DOHH2 (cell line): ENCODE measurements around the gene PRDM10.

Experiments used
- H3F3A ChIP-seq: fragments of 200-600 bp; sonication (generic), shearing (Covaris generic); 2 replicates; pipeline ENCODE4 v1.6.0; 2016; ENCODE audit warnings: antibody characterized with exemption, mild to moderate bottlenecking; ENCODE audit not compliant: control insufficient read depth, insufficient read depth
- H3K27ac ChIP-seq: fragments of 200-600 bp; sonication (generic); 2 replicates; pipeline ENCODE4 v1.5.1; 2014; ENCODE audit warnings: low read depth, mild to moderate bottlenecking, low read length, moderate library complexity
- H3K27me3 ChIP-seq: fragments of 200-600 bp; sonication (generic); 2 replicates; pipeline ENCODE4 v1.6.1; 2014; ENCODE audit warnings: mild to moderate bottlenecking, low read length, mixed read lengths; ENCODE audit not compliant: control insufficient read depth
- H3K36me3 ChIP-seq: fragments of 200-600 bp; sonication (generic); 2 replicates; pipeline ENCODE4 v1.6.1; 2014; ENCODE audit warnings: mild to moderate bottlenecking, low read length, moderate library complexity, mixed read lengths; ENCODE audit not compliant: control insufficient read depth
- H3K4me1 ChIP-seq: fragments of 200-600 bp; sonication (generic); 2 replicates; pipeline ENCODE4 v1.6.1; 2014; ENCODE audit warnings: mild to moderate bottlenecking, low read length, mixed read lengths; ENCODE audit not compliant: control insufficient read depth
- H3K4me2 ChIP-seq: fragments of 200-600 bp; sonication (generic); 2 replicates; pipeline ENCODE4 v1.6.0; 2014; ENCODE audit warnings: mild to moderate bottlenecking, low read length, moderate library complexity
- H3K4me3 ChIP-seq: fragments of 200-600 bp; sonication (generic); 2 replicates; pipeline ENCODE4 v1.5.1; 2014; ENCODE audit warnings: mild to moderate bottlenecking, low read length, mixed read lengths
- H3K79me2 ChIP-seq: fragments of 200-600 bp; sonication (generic); 2 replicates; pipeline ENCODE4 v1.6.1; 2014; ENCODE audit warnings: mild to moderate bottlenecking, low read length, mixed read lengths; ENCODE audit not compliant: control insufficient read depth
- H3K9me2 ChIP-seq: fragments of 200-600 bp; sonication (generic); replicated peaks from 2 replicates; pipeline ENCODE4 v1.6.1; 2014; ENCODE audit warnings: mild to moderate bottlenecking, low read length, mixed read lengths; ENCODE audit not compliant: control insufficient read depth
- H3K9me3 ChIP-seq: fragments of 200-600 bp; sonication (generic); 2 replicates; pipeline ENCODE4 v1.6.1; 2014; ENCODE audit warnings: antibody characterized with exemption, low read length, mixed read lengths; ENCODE audit not compliant: control insufficient read depth, insufficient read depth
- H4K20me1 ChIP-seq: fragments of 200-600 bp; sonication (generic); 2 replicates; pipeline ENCODE4 v1.6.0; 2014; ENCODE audit warnings: low read depth, mild to moderate bottlenecking, antibody characterized with exemption, low read length, moderate library complexity; ENCODE audit not compliant: control insufficient read depth, insufficient read depth
- EZH2phosphoT487 ChIP-seq: fragments of 200-600 bp; sonication (generic); IDR thresholded peaks from 2 replicates; pipeline ENCODE4 v1.6.1; 2017; ENCODE audit warnings: borderline replicate concordance, mild to moderate bottlenecking, antibody characterized with exemption, low read length, moderate library complexity, mixed read lengths
- TF ChIP-seq, protein P1 (sequence below): fragments of 200-600 bp; sonication (generic); IDR thresholded peaks from one replicate; pipeline ENCODE4 v1.5.1; 2014; ENCODE audit warnings: antibody characterized with exemption, mild to moderate bottlenecking, low read depth, low read length; ENCODE audit not compliant: poor library complexity, severe bottlenecking

Gene PRDM10

GRCh38 chr11:130000552-130001176 lies 2.0 kb downstream of the PRDM10 start:
- H4K20me1 ChIP-seq: no peaks in the 10 kb centered on the region
- H3K36me3 ChIP-seq: peaks cover 25% of the 10 kb centered on the region
- TF ChIP-seq EZH2phosphoT487: no peak
- TF ChIP-seq, protein P1, sequence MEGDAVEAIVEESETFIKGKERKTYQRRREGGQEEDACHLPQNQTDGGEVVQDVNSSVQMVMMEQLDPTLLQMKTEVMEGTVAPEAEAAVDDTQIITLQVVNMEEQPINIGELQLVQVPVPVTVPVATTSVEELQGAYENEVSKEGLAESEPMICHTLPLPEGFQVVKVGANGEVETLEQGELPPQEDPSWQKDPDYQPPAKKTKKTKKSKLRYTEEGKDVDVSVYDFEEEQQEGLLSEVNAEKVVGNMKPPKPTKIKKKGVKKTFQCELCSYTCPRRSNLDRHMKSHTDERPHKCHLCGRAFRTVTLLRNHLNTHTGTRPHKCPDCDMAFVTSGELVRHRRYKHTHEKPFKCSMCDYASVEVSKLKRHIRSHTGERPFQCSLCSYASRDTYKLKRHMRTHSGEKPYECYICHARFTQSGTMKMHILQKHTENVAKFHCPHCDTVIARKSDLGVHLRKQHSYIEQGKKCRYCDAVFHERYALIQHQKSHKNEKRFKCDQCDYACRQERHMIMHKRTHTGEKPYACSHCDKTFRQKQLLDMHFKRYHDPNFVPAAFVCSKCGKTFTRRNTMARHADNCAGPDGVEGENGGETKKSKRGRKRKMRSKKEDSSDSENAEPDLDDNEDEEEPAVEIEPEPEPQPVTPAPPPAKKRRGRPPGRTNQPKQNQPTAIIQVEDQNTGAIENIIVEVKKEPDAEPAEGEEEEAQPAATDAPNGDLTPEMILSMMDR: no peak
- no peaks in the 10 kb centered on the region for H3K9me2 ChIP-seq
- peak overlapping the region; percentile 95; the same call in 1 of the 2 replicates for H3K27ac ChIP-seq
- peaks cover 75% of the 10 kb centered on the region for H3K4me1 ChIP-seq
- H3K79me2 ChIP-seq: peaks cover 47% of the 10 kb centered on the region
- peak overlapping the region; percentile 89 for H3K4me2 ChIP-seq
- no peaks in the 10 kb centered on the region for H3K9me3 ChIP-seq
- peaks cover 25% of the 10 kb centered on the region for H3F3A ChIP-seq
- H3K27me3 ChIP-seq: no peaks in the 10 kb centered on the region
- peak overlapping the region; percentile 93 for H3K4me3 ChIP-seq

- Histone ChIP-seq H3K27me3 (no peaks in the 10 kb centered on the region), H4K20me1 (no peaks in the 10 kb centered on the region), H3K9me2 (no peaks in the 10 kb centered on the region), H3K36me3 (peaks cover 25% of the 10 kb centered on the region), H3K27ac (no peak overlapping the region), H3K4me1 (peaks cover 73% of the 10 kb centered on the region), H3F3A (peaks cover 25% of the 10 kb centered on the region), H3K4me3 (no peak overlapping the region), H3K79me2 (peaks cover 50% of the 10 kb centered on the region), H3K9me3 (no peaks in the 10 kb centered on the region), H3K4me2 (peak overlapping the region; percentile 31)
- no peak for TF ChIP-seq EZH2phosphoT487
- TF ChIP-seq, protein P1: no peak
Observed at GRCh38 chr11:129999407-129999806, 3.2 kb downstream of the PRDM10 start.

- no peak overlapping the region for H3K27ac ChIP-seq
- TF ChIP-seq EZH2phosphoT487: no peak
- TF ChIP-seq, protein P1: no peak
- H4K20me1 ChIP-seq: no peaks in the 10 kb centered on the region
- H3K4me3 ChIP-seq: no peak overlapping the region
- H3K9me3 ChIP-seq: no peaks in the 10 kb centered on the region
- peaks cover 50% of the 10 kb centered on the region for H3K79me2 ChIP-seq
- H3K4me2 ChIP-seq: peak overlapping the region; percentile 31
- H3K4me1 ChIP-seq: peaks cover 72% of the 10 kb centered on the region
- no peaks in the 10 kb centered on the region for H3K27me3 ChIP-seq
- H3K9me2 ChIP-seq: no peaks in the 10 kb centered on the region
- peaks cover 25% of the 10 kb centered on the region for H3F3A ChIP-seq
- H3K36me3 ChIP-seq: peaks cover 25% of the 10 kb centered on the region
Observed at GRCh38 chr11:129998905-129999304, 3.7 kb downstream of the PRDM10 start.
